Spinal cord (tissue), 10 donors: ENCODE results near the gene IQCK. TPM values are rescaled to one million over a fixed set of nuclear protein-coding genes. Genes with fewer than 3 reads are reported as not detected.
"Not testable (repeated sequence)": the region's sequence is repeated elsewhere in the genome, so short reads cannot be mapped to it uniquely, and the experiment has no call there.

Experiments
- DNase-seq, 6 donors: peaks; one replicate each; pipeline versions ENCODE4 v3.0.0 to v3.0.0-alpha.2; 2013 to 2015; ENCODE audit warnings: low spot score in 6 of 6, low read depth in 4 of 6
- H3K27ac ChIP-seq: one replicate; pipeline ENCODE4 v1.5.1; 2013; ENCODE audit warnings: low read depth, low read length, control low read depth
- H3K27me3 ChIP-seq: one replicate; pipeline ENCODE4 v1.6.1; 2013; ENCODE audit warnings: low read length; ENCODE audit not compliant: control insufficient read depth, insufficient read depth
- H3K36me3 ChIP-seq: one replicate; pipeline ENCODE4 v1.6.1; 2013; ENCODE audit warnings: low read length; ENCODE audit not compliant: control insufficient read depth, insufficient read depth
- H3K4me1 ChIP-seq: one replicate; pipeline ENCODE4 v1.6.1; 2013; ENCODE audit warnings: low read length; ENCODE audit not compliant: control insufficient read depth, insufficient read depth
- H3K4me3 ChIP-seq: one replicate; pipeline ENCODE4 v1.5.1; 2013; ENCODE audit warnings: low read depth, low read length, control low read depth
- H3K9me3 ChIP-seq: one replicate; pipeline ENCODE4 v1.6.1; 2013; ENCODE audit warnings: low read length; ENCODE audit not compliant: control insufficient read depth, insufficient read depth
- WGBS: methylation state at CpG from one replicate; pipeline ENCODE4 v1.1.5; 2013; ENCODE audit warnings: missing lambda C conversion rate; ENCODE audit not compliant: insufficient coverage; 5-methylcytosine and 5-hydroxymethylcytosine counted together
- long read RNA-seq, 4 donors: transcript quantifications; one replicate each; lab custom pipeline, GENCODE V29; 2026
- polyA plus RNA-seq, 2 donors: library from polyadenylated mRNA; unstranded; fragments of 120-200 nt; gene quantifications; one replicate each; pipeline ENCODE4 v1.2.1, GENCODE V29; 2013; ENCODE audit not compliant: insufficient read length in 2 of 2
- total RNA-seq, 2 donors: library from RNA; depleted of rRNA in 1 of 2; stranded (reverse); fragments of 120-200 nt in 1 of 2; fragments of >200 nt in 1 of 2; gene quantifications; one replicate each; pipeline versions ENCODE4 v1.2.3 to v1.2.4, GENCODE V29; 2013 to 2014
- donor health status: healthy.

The IQCK gene, protein sequence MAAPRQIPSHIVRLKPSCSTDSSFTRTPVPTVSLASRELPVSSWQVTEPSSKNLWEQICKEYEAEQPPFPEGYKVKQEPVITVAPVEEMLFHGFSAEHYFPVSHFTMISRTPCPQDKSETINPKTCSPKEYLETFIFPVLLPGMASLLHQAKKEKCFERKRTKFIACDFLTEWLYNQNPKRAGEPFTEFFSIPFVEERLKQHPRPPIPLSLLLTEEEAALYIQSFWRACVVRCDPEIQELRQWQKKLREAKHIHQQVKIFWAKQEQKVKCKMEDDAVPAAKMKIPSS
- total RNA-seq, result 10 to 100 TPM; 12.0 to 25.5 TPM
- polyA plus RNA-seq, result 10 to 100 TPM; 17.3 to 20.8 TPM
- long read RNA-seq, donor 1, partial matches to known transcripts, result 47 of 94 reads
- long read RNA-seq, donor 1, other reads (novel, unspliced or antisense), result 45 of 94 reads
- long read RNA-seq, donor 2, partial matches to known transcripts, result 30 of 32 reads
- long read RNA-seq, donor 2, other reads (novel, unspliced or antisense), result 0 of 32 reads
- long read RNA-seq, donor 3, result 0 reads
- long read RNA-seq, donor 4, partial matches to known transcripts, result 0 of 2 reads
- long read RNA-seq, donor 4, other reads (novel, unspliced or antisense), result 0 of 2 reads

DNA sequence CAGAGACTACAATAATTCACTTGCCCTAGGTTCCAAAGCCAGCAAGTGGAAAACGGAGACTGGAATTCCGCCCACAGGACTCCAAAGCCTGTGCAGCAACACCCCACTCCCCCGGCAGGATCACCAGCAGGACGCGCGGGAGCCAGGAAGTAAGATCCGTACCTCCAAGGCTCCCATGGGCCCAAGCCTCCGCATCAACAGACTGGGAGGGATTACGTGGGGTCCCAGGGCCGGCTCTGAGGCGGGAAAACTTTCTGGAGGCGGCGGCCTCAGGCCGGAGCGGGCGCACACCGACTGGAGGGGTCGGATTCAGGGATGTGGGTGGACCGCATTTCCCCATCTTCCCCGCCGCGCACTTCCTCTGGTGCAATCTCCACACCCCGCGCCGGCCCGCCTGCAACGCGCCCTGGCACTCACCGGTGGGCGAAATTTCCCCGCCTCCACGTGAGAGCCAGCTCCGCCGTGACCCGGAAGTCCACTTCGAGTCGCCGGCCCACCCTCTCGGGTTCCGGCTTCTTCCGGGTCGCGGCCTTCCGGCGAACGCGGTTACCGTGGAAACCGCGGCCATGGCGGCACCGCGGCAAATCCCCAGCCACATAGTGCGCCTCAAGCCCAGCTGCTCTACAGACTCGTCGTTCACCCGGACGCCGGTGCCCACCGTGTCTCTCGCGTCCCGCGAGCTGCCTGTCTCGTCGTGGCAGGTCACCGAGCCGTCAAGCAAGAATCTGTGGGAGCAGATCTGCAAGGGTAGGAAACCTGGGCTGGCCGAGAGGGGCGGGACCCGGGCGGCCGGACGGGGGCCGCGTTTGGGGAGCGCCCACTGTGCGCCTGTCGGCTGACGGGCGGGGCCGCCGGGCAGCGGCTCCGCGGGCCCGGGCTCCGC, at the start of gene IQCK, which contains the start of gene KNOP1:
IQCK (plus strand) TSS at position 531 of the 883 bp plus-strand sequence; CDS start at position 567, 36 bp downstream.
KNOP1 (minus strand) TSS at position 487 of the 883 bp plus-strand sequence. CDS start 3,192 bp downstream, outside the sequence.
- Histone ChIP-seq H3K4me1 (peaks cover 16% of the 10 kb centered on the region), H3K27me3 (no peaks in the 10 kb centered on the region), H3K9me3 (no peaks in the 10 kb centered on the region), H3K27ac (peak within 1 kb of the TSS; percentile 82), H3K36me3 (peaks cover 14% of the 10 kb centered on the region), H3K4me3 (peak within 1 kb of the TSS; percentile 82)
- DNase-seq, result peak; percentile 79 to 97 (median 85)
- WGBS, result under 1% methylated on average over 88 of the region's 88 CpGs

GRCh38 chr16:19672378-19672777, 45.7 kb upstream of the IQCK start:
- no peak for DNase-seq
- peaks cover 31% of the 10 kb centered on the region for H3K36me3 ChIP-seq
- H3K27me3 ChIP-seq, result no peaks in the 10 kb centered on the region
- WGBS, result 76% methylated on average over 2 of the region's 4 CpGs
- H3K27ac ChIP-seq, result no peak overlapping the region
- no peaks in the 10 kb centered on the region for H3K9me3 ChIP-seq
- no peak overlapping the region for H3K4me3 ChIP-seq
- peaks cover 2% of the 10 kb centered on the region for H3K4me1 ChIP-seq

DNA sequence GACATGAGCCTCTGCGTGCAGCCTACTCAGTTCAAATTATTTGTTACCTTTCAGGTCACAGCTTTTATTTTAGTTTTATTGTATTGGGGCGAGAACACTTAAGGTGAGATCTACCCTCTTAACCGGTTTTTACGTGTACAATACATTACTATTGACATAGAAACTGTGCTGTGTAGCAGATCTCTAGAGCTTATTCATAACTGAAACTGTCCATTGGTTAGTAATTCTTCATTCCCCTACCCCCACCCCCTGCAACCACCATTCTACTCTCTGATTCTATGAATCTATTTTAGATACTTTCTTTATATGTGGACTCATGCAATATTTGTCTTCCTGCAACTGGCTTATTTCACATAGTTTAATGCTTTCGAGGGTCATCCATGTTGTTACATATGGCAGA, 43.6 kb upstream of the IQCK start:
- Histone ChIP-seq H3K27ac (no peak overlapping the region), H3K4me1 (no peaks in the 10 kb centered on the region), H3K27me3 (no peaks in the 10 kb centered on the region), H3K36me3 (peaks cover 30% of the 10 kb centered on the region), H3K9me3 (no peaks in the 10 kb centered on the region), H3K4me3 (no peak overlapping the region)
- DNase-seq, result no peak
- WGBS, result no CpG with 5 or more reads among the region's 5 CpGs

DNA sequence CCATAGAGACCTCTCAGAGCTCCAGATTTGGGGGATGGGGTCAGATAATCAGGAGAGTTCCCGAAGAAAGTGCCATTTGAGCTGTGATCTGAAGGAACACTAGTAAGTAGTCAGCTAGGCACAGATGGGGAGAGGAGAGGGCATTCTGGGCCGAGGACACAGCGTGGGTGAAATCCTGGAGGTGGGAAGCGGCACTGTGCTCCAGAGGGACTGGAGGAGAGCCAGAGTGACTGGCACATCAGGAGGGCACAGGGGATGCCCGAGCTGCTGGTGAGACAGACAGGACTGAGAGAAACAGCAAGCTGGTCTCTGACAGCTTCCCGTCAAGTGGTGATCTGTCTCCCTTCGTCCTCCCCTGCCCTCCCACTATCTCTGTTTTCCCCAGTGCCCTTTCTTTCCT, 40.7 kb upstream of the IQCK start:
- no peak for DNase-seq
- H3K9me3 ChIP-seq, result no peaks in the 10 kb centered on the region
- H3K36me3 ChIP-seq, result peaks cover 29% of the 10 kb centered on the region
- H3K4me3 ChIP-seq, result no peak overlapping the region
- peaks cover 4% of the 10 kb centered on the region for H3K4me1 ChIP-seq
- H3K27me3 ChIP-seq, result no peaks in the 10 kb centered on the region
- no peak overlapping the region for H3K27ac ChIP-seq
- 81% methylated on average over 7 of the region's 7 CpGs for WGBS

- WGBS, result 96% methylated on average over 3 of the region's 7 CpGs
- Histone ChIP-seq H3K27me3 (no peaks in the 10 kb centered on the region), H3K4me1 (peaks cover 4% of the 10 kb centered on the region), H3K27ac (no peak overlapping the region), H3K9me3 (no peaks in the 10 kb centered on the region), H3K4me3 (no peak overlapping the region), H3K36me3 (peaks cover 42% of the 10 kb centered on the region)
- DNase-seq, result no peak
Measured at GRCh38 chr16:19678804-19679203, 39.3 kb upstream of the IQCK start.

GRCh38 chr16:19679281-19679680, 38.8 kb upstream of the IQCK start:
- not testable (repeated sequence) for DNase-seq, H3K27me3 ChIP-seq, H3K4me3 ChIP-seq, H3K4me1 ChIP-seq, H3K9me3 ChIP-seq, H3K27ac ChIP-seq
- peaks cover 47% of the 10 kb centered on the region for H3K36me3 ChIP-seq
- 98% methylated on average over 5 of the region's 6 CpGs for WGBS

GRCh38 chr16:19680881-19681340, 37.2 kb upstream of the IQCK start:
- no peak overlapping the region for H3K4me3 ChIP-seq
- H3K4me1 ChIP-seq, result peaks cover 4% of the 10 kb centered on the region
- no peaks in the 10 kb centered on the region for H3K27me3 ChIP-seq
- H3K36me3 ChIP-seq, result peaks cover 46% of the 10 kb centered on the region
- H3K27ac ChIP-seq, result no peak overlapping the region
- no peaks in the 10 kb centered on the region for H3K9me3 ChIP-seq
- DNase-seq, result peak in 1 of 6 donors; percentile 36
- 35% methylated on average over 4 of the region's 6 CpGs for WGBS

GRCh38 chr16:19681637-19682036, 36.4 kb upstream of the IQCK start:
- no peaks in the 10 kb centered on the region for H3K9me3 ChIP-seq
- peaks cover 7% of the 10 kb centered on the region for H3K4me1 ChIP-seq
- 92% methylated on average over 5 of the region's 12 CpGs for WGBS
- H3K27me3 ChIP-seq, result no peaks in the 10 kb centered on the region
- no peak overlapping the region for H3K27ac ChIP-seq
- peaks cover 46% of the 10 kb centered on the region for H3K36me3 ChIP-seq
- DNase-seq, result no peak
- no peak overlapping the region for H3K4me3 ChIP-seq
